HG03159 (cell line): ENCODE measurements around the gene FALEC.

ENCODE experiments used
- ATAC-seq: cut with Tn5 transposase; IDR thresholded peaks from one replicate; pipeline ENCODE4 v1.9.1; 2021; ENCODE audit warnings: mild to moderate bottlenecking, moderate library complexity; ENCODE audit not compliant: unreplicated experiment

FALEC gene

DNA sequence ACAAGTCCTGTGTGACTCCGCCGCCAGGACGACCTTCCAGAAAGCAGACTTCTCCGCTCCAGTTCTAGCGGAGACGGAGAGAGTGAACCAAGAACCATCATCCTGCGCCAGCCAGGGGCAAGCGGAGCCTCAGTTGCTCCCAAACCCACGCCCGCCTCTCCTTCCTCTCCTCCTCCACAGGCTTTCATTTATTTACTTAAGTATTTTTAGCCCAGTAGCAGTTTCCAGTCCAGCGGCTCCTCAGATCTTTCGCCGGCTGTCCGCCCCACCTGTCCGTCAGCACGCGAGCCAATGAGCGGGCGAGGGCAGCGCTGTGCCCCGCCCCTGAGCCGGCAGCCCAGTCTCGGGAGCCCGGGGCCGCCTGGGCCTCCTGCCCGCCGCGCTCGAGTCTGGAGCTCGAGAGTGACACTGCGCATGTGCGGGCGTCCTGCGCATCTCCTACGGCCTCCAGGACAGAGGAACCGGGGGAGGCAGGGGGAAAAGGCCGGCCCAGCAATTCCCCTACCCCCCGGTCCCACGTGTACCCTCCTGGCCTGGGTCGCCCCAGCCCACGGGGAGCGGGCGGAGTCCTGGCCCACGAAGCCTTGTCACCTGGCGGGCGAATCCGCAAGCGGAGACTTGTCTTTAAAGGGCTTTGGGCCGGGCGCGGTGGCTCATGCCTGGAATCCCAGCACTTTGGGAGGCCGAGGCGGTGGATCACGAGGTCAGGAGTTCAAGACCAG, at the start of gene FALEC:
Gene FALEC, plus strand, starts transcription at position 425 of the 722 bp plus-strand sequence.
- ATAC-seq = peak; percentile 91

DNA sequence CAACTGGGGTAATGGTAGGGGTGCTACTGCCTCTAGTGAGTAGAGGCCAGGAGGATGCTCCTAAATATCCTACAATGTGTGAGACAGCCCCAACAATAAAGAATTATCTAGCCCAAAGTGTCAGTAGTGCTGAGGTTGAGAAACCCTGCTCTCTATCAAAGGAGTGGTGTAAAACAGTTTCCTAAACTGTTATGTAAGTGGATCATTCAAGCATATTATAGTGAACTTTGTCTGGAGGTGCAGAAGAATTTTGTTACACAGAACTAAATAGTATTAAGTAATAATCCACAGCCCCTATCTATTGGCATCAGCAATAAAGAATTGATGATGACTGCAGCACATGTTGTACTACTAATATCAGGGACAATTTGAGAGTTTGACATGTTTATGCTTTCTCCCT, 48.6 kb upstream of the FALEC start:
- ATAC-seq = no peak

DNA sequence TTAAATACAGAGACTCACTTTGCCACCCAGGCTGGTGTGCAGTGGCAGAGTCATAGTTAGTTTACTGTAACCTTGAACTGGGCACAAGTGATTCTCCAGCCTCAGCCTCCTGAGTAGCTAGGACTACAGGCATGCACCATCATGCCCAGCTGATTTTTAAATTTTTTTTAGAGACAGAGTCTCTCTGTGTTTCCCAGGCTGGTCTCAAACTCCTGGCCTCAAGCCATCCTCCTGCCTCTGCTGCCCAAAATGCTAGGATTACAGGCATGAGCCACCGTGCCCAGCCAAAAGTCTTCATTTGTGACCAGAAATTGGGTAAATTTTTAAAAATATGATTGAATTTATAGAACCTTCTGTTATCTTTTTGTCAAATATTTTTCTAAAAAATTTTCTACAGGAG, 46.3 kb upstream of the FALEC start:
- no peak for ATAC-seq

DNA sequence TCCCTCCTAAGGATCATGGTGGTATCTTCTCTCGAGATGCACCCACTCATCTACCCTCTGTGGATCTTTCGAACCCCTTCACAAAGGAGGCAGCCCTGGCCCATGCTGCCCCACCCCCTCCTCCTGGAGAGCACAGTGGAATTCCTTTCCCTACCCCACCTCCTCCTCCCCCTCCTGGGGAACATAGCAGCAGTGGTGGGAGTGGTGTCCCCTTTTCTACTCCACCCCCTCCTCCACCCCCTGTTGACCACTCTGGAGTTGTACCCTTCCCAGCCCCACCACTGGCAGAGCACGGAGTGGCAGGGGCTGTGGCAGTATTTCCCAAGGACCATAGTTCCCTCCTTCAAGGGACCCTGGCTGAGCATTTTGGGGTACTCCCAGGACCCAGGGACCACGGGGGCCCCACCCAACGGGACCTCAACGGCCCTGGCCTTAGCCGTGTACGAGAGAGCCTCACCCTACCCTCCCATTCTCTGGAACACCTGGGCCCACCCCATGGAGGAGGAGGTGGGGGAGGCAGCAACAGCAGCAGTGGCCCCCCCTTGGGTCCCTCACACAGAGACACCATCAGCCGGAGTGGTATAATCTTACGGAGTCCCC, 42.9 kb upstream of the FALEC start:
- no peak for ATAC-seq

DNA sequence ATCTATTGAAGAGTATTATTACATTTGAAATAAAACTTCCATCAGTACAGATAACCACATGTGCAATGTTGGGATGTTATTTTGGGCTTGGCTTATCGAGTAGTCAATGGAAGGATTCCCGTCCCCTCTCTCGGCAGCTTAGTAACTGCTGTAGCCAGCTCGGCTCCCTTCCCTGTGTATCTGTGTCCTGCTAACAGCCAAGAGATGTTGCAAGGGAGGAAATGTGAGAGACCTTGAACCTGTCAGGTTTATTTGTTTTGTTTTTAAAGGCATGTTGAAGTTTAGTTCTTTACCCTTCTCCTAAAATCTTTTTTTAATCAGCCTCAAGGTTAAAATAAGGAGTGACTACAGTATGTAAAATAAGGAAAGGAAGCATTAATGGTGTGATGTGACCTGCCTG, 41.9 kb upstream of the FALEC start:
- ATAC-seq = no peak

DNA sequence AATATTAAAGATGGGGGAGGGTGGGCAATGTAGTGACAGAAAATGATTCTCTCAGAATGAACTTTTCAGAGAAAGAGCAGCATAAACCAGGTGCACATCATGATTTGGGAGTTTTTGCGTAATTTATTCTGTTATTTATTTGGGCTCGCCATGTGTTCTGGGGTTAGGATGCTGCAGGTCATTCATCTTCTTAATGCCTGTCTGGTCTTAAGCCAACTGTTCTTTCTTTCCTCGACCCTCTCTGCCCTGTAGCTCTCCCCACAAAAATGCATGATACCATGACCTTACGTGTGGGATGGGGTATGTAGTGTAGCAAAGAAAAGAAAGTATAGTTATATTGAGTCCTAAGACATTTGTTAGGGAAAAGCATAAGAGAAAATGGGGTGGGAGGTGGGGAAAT, 40.7 kb upstream of the FALEC start:
- ATAC-seq = no peak

DNA sequence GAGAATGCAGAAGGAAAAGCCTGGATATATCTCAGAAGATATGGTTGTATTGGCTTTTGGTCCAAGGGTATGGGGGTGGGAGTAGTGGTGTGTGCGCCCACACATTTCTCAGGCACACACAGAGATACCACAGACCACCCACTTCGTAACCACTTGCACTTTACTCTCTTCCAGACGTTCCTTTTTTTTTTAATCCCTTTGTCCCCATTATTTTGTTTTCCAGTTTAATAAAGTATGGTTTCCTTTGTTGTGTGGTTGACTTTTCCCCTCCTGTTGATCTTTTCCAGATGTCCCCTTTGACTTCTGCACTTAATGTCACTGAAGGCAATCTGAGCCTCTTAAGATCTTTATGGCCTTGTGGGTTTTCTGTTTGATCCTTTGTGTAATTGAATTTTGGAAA, 38.8 kb upstream of the FALEC start:
- no peak for ATAC-seq

DNA sequence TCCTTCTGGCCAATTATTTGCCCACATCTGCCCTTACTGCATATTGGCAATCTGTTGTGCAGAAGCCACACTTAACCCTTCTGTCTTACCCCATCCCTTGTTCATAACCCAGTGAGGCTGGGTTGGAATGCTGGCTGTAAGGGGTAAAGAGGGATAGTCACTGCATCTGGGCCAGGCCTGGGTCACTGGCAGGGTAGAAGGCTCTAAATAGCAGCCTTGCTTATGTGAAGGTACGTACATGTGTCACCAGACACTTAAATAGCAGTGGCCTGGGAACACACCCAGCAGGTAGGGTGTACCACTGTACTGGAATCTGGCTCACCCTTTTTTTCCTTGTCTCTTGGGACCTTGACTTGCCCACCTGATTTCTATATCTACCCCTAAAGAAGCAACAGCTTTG, 38.2 kb upstream of the FALEC start:
- ATAC-seq = no peak

DNA sequence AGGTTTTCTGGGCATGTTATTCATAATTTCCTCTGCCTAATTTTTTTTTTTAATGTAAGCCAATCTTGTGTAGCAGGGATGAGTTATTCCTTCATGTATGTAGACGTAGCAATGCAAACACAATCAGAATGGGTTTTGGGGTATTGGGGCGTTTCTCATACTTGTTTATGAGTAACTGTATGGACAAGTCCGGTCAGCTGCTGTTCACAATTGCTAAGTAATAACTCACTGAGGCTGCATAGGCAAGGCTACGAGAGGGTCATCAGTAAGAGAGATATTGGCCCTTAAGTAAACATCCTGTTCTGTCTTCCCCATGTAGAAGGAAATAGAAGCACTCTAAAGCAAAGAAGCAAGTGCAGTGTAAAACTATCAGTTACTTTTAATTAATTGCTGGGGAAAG, 37.8 kb upstream of the FALEC start:
- ATAC-seq = no peak

DNA sequence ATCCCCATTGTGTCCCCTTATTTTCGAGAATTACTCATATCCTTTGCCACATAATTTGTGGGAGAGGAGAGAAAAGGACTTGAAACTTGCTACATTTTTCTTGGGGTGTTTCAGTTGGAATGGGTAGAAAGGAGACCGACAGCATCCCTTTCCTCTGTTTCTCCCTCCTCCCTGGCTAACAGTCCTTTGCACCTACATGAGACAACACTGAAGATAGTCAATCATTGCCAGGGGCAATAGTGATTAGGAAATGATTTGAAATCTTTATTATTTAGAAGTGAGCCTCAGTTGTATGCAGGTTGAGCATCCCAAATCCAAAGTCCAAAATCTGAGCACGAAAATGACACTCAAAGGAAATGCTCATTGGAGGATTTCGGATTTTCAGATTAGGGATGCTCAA, 36.2 kb upstream of the FALEC start:
- no peak for ATAC-seq

DNA sequence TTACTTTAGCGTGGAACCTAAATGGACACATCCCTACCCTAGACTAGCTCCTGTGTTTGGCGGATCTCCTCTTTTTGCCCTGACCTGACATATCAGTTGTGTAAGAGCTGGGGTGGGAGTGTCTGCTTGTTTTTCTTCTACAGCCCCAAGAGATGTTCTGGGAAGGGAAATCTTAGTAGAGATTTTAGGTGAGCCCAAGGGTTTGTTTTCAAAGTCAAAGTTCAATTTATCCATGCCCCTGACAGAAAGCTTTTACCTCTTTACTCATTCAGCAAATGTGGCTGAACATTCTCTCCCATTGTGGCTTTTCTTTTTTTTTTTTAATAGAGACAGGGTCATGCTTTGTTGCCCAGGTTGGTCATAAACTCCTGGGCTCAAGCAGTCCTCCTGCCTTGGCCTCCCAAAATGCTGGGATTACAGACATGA, 35.6 kb upstream of the FALEC start:
- ATAC-seq = no peak

DNA sequence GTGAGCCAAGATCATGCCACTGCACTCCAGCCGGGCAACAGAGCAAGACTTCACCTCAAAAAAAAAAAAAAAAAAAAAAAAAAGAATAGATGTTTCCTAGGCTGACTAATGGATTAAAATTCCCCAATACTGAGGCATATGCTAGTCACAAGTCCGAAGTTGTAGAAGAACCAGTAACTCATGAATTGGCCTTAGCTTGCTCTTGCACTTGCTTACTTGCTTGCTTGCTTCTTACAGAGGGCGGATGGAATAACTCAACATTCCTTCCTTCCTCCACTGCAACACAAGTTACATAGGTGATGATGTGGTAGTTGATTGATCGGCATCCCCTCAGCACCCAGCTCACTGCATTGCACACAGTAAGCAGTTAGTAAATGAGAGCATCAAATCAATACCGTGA, 31.1 kb upstream of the FALEC start:
- ATAC-seq = no peak

DNA sequence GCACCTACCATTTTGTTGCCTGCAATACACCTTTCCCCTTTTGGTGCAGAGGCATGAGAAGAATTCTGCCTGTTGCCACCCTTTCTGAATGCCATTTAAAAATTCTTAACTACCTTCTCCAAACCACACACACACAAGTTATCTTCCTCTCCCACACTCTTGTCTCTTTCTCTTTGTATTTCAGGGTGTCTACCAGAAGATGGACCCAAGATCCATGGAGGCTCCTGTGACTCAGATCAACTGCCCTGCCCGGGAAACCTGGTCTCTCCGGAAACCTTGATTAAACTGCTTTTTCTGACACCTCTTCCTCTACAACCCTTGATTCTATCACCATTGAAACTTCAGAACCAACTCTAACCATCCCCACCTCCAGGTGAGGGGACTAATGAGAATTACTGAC, 30.7 kb upstream of the FALEC start:
- ATAC-seq = no peak

DNA sequence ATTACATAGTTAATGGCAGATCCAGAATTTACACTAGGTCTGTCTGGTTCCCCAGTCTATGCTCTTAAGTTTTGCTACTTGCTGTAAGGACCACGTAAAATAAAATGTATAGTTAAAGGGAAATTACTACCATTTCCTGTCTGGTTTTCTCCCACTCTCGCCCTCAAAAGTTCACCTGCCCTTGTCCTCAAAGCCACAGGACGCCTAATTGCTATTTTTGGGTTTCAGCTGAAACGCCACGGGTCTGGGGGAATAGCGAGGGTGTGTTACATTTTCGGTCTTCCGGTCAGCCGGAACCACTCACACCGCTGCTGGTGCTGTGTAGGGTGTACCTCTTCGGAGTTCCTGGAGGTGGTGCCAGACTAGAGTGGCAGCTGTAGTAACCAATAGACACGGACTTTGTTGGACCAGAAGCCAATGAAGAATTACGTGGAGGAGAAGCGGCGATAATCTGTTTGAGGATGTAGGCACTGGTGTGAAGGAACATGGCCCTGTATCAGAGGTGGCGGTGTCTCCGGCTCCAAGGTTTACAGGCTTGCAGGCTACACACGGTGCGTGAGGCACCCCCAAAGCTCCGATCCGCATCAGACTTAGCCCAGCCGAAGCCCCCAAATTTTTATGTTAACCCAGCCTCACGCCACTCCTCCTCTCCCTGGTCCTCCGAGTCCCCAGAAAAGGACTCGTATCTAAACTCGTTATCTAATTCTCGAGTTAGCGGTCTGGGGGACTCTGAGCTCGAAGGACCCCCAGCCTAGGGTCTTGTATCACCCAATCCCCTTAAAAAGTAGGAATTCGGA, 28.4 kb upstream of the FALEC start, which contains the start of gene TARS2:
Gene TARS2, plus strand, starts transcription at position 454 of the 797 bp plus-strand sequence. Its CDS starts 32 bp downstream, at position 486.
- peak; percentile 98 for ATAC-seq

DNA sequence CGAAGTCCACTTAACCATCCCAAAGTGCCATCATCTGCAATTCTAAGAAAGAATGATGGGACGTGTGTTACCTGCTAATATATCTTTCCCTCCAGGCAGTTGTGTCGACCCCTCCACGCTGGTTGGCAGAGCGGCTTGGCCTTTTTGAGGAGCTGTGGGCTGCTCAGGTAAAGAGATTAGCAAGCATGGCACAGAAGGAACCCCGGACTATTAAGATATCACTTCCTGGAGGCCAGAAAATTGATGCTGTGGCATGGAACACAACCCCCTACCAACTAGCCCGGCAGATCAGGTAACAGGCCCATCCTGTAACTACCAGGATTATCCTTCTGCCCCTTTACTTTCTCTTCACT, 27.8 kb upstream of the FALEC start:
- no peak for ATAC-seq

DNA sequence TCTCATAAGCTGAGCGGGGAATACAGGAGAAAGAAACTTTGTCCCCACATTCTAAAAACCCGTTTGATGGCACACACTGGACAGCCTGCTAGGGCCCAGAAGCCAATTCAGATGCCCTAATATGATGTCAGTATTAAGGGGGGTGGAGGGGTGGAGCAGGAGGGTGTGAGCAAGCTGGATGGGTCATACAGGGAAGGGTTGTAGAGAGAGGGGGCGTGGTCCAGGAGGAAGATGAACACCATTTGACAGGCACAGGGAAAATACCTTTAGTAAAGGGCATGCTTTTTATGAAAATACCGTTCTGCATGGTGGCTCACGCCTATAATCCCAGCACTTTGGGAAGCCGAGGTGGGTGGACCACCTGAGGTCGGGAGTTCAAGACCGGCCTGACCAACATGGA, 22.4 kb upstream of the FALEC start:
- no peak for ATAC-seq

DNA sequence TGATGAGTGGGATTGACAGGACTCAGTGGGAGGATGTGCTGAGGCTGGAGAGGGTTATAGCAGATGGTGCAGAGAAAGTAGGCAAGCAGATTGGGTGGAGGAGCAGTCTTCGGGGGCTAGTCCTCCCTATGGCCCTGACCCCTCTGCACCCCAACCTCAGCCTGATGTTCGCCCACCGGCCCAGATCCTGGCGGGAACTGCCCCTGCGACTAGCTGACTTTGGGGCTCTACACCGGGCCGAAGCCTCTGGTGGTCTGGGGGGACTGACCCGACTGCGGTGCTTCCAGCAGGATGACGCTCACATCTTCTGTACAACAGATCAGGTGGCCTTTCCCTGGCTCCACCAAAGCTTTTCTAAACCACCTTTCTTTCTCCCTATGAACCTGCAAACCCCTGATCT, 17.2 kb upstream of the FALEC start:
- no peak for ATAC-seq

DNA sequence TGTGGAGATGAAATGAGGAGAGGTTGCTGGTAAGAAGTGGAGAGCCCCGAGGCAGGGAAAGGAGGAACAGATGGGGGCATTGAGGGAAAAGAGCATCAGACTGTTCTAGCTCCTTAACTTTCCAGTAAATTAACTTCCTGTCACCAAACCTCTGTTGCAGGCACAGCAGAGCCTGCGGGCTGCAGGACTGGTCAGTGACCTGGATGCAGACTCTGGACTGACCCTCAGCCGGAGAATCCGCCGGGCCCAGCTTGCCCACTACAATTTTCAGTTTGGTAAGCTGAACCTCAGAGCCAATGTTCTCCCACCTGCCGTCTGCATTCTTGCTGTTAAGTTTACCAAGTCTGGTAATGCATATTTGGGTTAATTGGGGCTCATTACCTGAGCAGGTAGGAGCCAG, 10.1 kb upstream of the FALEC start:
- no peak for ATAC-seq

DNA sequence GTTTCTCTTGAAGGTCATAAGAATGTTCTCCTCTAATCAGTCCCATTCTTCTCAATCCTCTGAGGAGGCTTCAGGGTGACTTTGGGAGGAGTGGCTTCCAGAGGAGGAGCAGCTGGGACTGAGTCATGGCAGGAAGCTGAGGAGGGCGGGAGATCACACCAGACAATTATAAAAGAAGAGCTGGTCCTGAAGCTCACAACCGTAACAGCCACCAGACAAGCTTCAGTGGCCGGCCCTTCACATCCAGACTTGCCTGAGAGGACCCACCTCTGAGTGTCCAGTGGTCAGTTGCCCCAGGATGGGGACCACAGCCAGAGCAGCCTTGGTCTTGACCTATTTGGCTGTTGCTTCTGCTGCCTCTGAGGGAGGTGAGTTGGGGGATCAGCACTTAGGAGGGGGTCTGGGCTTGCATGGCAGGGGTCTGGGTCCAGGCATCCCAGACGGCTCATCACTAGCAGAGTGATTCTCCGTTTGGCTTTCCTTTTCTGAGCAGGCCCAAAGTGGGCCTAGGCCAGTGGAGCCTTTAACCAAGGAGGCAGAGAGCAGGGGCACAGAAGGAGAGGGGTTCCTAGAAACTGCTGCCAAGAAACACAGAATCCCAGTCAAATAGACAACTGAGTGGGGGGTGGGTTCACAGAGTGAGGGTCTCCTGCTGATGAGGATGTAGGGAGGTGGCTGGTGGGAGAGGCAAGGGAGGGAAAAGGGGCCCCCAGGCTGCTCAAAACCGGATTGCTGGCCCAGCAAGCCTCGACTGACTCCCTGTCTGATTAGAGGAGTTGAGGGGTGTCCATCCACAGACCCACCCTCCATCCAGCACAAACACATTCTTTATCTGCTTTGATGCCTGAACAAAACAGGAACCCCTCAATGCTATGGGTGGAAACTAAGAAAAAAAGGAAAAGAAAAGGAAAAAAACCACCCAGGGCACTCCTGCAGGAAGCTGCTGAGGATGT, 7.4 kb upstream of the FALEC start, which contains the start of gene ECM1:
Gene ECM1, plus strand, starts transcription at position 198 of the 953 bp plus-strand sequence. Its CDS starts 101 bp downstream, at position 299.
- no peak for ATAC-seq

DNA sequence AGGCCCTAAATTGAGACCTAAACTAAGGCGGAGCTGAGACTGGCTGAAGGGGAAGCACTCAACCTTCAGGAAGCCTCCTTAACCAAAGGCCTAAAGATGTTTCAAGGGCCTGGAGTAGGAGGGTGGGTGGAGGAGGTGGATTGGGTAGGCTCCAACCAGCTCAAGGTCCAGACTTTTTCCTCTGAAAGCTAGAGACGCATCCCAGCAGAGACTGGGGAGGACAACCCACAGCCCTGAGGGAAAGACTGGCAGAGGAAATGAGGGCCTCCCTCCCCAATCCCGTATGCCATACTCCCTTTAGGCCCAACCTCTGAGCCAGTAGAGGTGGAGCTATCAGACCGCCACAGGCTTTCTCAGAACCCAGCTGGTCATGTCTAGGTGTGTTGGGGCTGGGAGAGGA, 6.6 kb upstream of the FALEC start:
- ATAC-seq = no peak

DNA sequence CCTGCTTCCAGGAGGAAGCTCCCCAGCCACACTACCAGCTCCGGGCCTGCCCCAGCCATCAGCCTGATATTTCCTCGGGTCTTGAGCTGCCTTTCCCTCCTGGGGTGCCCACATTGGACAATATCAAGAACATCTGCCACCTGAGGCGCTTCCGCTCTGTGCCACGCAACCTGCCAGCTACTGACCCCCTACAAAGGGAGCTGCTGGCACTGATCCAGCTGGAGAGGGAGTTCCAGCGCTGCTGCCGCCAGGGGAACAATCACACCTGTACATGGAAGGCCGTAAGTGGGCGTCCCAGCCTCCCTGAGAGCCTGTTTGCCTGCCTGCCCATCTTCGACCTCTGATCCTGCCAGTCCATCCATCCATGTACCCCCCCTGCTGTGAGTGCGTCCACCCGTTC, 4.0 kb upstream of the FALEC start:
- ATAC-seq = no peak
